Measurements from ENCODE around the gene UBE2L5. TPM values are rescaled to one million over a fixed set of nuclear protein-coding genes. Genes with fewer than 3 reads are reported as not detected.
"Not testable (repeated sequence)": the region's sequence is repeated elsewhere in the genome, so short reads cannot be mapped to it uniquely, and the experiment has no call there.

UBE2L5 gene
- total and polyA plus RNA-seq, 11 donors = 0.32 TPM; not detected in 10

DNA sequence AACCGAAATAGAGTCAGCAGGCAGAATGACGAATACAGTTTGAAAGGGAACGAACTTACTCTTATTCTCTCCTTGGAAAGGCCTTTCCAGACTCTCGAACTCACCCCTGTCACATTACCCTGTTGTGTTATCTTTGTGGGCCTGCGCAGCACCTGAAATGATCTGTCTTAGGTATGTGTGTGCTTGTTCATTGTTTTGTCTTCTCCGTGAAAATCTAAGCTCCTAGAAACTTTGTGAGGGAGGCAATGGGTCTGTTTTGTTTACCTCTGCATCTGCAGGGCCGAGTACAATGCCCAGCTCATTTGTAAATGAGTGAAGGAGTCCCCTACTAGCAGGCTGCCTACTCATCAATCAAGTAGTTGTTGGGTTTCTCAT lies 23.8 kb downstream of the UBE2L5 start:
- no peaks in the 10 kb centered on the region for H3K27me3 ChIP-seq
- peaks cover 0 to 19% (median 11%) of the 10 kb centered on the region in 12 donors for H3K4me1 ChIP-seq
- H3K9me3 ChIP-seq = no peaks in the 10 kb centered on the region
- no peak for ATAC-seq
- TF ChIP-seq POLR2A (IDR thresholded peaks at IDR 0.05) = no peak
- TF ChIP-seq, protein P1, sequence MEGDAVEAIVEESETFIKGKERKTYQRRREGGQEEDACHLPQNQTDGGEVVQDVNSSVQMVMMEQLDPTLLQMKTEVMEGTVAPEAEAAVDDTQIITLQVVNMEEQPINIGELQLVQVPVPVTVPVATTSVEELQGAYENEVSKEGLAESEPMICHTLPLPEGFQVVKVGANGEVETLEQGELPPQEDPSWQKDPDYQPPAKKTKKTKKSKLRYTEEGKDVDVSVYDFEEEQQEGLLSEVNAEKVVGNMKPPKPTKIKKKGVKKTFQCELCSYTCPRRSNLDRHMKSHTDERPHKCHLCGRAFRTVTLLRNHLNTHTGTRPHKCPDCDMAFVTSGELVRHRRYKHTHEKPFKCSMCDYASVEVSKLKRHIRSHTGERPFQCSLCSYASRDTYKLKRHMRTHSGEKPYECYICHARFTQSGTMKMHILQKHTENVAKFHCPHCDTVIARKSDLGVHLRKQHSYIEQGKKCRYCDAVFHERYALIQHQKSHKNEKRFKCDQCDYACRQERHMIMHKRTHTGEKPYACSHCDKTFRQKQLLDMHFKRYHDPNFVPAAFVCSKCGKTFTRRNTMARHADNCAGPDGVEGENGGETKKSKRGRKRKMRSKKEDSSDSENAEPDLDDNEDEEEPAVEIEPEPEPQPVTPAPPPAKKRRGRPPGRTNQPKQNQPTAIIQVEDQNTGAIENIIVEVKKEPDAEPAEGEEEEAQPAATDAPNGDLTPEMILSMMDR (IDR thresholded peaks at IDR 0.05) = no peak
- peak overlapping the region in 10 of 12 donors; percentile 17 to 57 (median 48) for H3K4me3 ChIP-seq
- peak overlapping the region; percentile 20 to 88 (median 78) for H3K27ac ChIP-seq
- no peaks in the 10 kb centered on the region for H3K36me3 ChIP-seq
- intact Hi-C loops (cut with DNase I) = loop anchor here in 2 of 10 donors (5.0 to 10.0 kb wide), 3 partner anchors 39 to 191 kb away; no protein-coding TSS in a partner anchor
- 27 to 36% (median 28%) methylated on average over 7 of the region's 7 CpGs for WGBS, 4 donors
- no peak for DNase-seq

DNA sequence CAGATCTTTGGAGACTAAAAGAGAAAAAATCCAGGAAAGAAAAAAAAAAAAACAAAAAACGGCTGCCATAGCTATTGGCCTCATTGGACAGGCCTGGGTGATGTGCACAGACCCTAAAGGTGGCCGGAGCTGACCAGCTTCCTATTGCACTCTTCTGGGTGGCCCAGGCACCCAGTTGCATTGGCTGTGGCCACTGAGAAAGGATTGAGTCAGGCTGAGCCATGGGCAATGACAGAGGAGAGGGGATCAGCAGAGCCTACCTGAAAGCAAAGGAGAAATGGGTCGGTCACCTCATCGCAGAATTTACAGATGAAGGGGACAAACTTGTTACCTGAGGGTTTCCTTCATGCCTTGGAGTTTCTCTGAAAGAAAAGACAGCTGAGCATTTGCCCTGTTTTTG lies 26.1 kb downstream of the UBE2L5 start:
- Histone ChIP-seq H3K27me3 (no peaks in the 10 kb centered on the region), H3K36me3 (no peaks in the 10 kb centered on the region), H3K9me3 (no peaks in the 10 kb centered on the region), H3K4me1 (peaks cover 0 to 19% (median 11%) of the 10 kb centered on the region in 12 donors), H3K4me3 (no peak overlapping the region), H3K27ac (no peak overlapping the region)
- ATAC-seq = no peak
- WGBS, 4 donors = 93 to 96% (median 94%) methylated on average over 4 of the region's 4 CpGs
- intact Hi-C loops (cut with DNase I) = loop anchor here in 2 of 10 donors (5.0 to 10.0 kb wide), 3 partner anchors 41 to 194 kb away; no protein-coding TSS in a partner anchor
- DNase-seq = no peak
- no peak for TF ChIP-seq POLR2A (IDR thresholded peaks at IDR 0.05)
- TF ChIP-seq, protein P1 (IDR thresholded peaks at IDR 0.05) = no peak

DNA sequence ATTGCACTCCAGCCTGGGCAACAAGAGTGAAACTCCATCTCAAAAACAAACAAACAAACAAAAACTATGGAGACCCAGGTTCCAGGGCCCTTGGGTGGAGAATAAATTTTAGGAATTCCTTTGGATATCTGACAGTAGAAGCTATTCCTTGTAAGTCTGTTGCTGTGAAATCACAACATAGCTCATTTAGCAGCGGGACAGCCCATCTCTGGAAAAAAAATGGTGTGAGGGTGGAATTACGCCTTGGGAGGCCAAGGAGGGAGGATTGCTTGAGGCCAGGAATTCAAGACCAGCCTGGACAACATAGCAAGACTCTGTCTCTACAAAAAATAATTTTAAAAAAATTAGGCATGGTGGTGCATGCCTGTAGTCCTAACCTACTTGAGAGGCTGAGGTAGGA lies 27.8 kb downstream of the UBE2L5 start:
- no peak overlapping the region for H3K4me3 ChIP-seq
- no peak for ATAC-seq
- 95 to 100% (median 98%) methylated on average over 2 of the region's 2 CpGs for WGBS, 4 donors

DNA sequence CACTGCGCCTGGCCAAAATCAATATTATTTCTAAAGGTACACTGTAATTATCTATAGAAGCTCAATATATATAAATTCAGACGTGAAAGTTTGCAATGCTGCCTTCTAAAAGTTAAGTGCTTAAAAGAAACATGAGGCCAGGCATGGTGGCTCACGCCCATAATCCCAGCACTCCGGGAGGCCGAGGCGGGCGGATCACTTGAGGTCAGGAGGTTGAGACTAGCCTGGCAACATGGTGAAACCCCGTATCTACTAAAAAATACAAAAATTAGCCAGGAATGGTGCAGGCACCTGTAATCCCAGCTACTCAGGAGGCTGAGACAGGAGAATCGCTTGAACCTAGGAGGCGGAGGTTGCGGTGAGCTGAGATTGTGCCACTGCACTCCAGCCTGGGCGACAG lies 29.2 kb downstream of the UBE2L5 start:
- DNase-seq; H3K4me3 ChIP-seq; H3K27me3 ChIP-seq; H3K36me3 ChIP-seq; ATAC-seq; intact Hi-C loops (cut with DNase I); H3K27ac ChIP-seq; H3K9me3 ChIP-seq; H3K4me1 ChIP-seq: not testable (repeated sequence)
- 92 to 98% (median 97%) methylated on average over 12 of the region's 12 CpGs for WGBS, 4 donors

More for the DNA sequence above, 27.8 kb downstream of the UBE2L5 start:
- H3K27ac ChIP-seq = no peak overlapping the region
- H3K36me3 ChIP-seq = no peaks in the 10 kb centered on the region
- intact Hi-C loops (cut with DNase I) = no loop called here
- no peaks in the 10 kb centered on the region for H3K9me3 ChIP-seq
- H3K4me1 ChIP-seq = peaks cover 0 to 18% (median 8%) of the 10 kb centered on the region in 12 donors
- no peak for DNase-seq
- no peaks in the 10 kb centered on the region for H3K27me3 ChIP-seq
- TF ChIP-seq, protein P1 (IDR thresholded peaks at IDR 0.05) = no peak
- no peak for TF ChIP-seq POLR2A (IDR thresholded peaks at IDR 0.05)

DNA sequence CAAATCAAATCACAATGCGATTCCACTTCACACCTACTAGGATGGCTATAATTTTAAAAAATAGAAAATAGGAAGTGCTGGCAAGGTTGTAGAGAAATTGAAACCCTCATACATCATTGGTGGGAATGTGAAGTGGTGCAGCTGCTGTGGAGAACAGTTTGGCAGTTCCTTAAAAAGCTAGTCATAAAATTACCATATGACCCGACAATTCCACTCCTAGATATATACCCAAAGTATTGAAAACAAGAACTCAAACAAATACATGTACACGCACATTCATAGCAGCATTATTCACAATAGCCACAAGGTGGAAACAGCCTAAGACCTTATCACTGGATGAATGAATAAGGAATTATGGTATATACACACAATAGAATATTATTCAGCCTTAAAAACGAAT lies 31.4 kb downstream of the UBE2L5 start:
- 92 to 93% (median 92%) methylated on average over 4 of the region's 4 CpGs for WGBS, 4 donors
- intact Hi-C loops (cut with DNase I) = no loop called here
- H3K9me3 ChIP-seq = no peaks in the 10 kb centered on the region
- no peak for DNase-seq
- no peak overlapping the region for H3K4me3 ChIP-seq
- H3K27me3 ChIP-seq = no peaks in the 10 kb centered on the region
- no peak for ATAC-seq
- H3K36me3 ChIP-seq = peaks cover 0 to 13% (median 3%) of the 10 kb centered on the region in 9 donors
- TF ChIP-seq, protein P1 (IDR thresholded peaks at IDR 0.05) = peak in 1 of 12 donors; percentile 5
- TF ChIP-seq POLR2A (IDR thresholded peaks at IDR 0.05) = no peak
- no peaks in the 10 kb centered on the region for H3K4me1 ChIP-seq
- no peak overlapping the region for H3K27ac ChIP-seq

All from heart left ventricle (tissue), 16 donors.